GM21367 (cell line): Measurements from ENCODE around the gene GNB3.
"Not testable (repeated sequence)": the region's sequence is repeated elsewhere in the genome, so short reads cannot be mapped to it uniquely, and the experiment has no call there.

Source experiments
- ATAC-seq: cut with Tn5 transposase; IDR thresholded peaks from one replicate; pipeline ENCODE4 v1.9.1; 2021; ENCODE audit not compliant: unreplicated experiment

The GNB3 gene

GRCh38 chr12:6874015-6874368 is 33.3 kb downstream of the GNB3 start:
- not testable (repeated sequence) for ATAC-seq

GRCh38 chr12:6879824-6880223 is 39.1 kb downstream of the GNB3 start:
- not testable (repeated sequence) for ATAC-seq

GRCh38 chr12:6883252-6883651 is 42.5 kb downstream of the GNB3 start:
- no peak for ATAC-seq

- ATAC-seq: no peak
These were observed 43.0 kb downstream of the GNB3 start for GRCh38 chr12:6883683-6884082.

GRCh38 chr12:6884539-6884938 is 43.8 kb downstream of the GNB3 start:
- no peak for ATAC-seq

- not testable (repeated sequence) for ATAC-seq
These were observed 45.7 kb downstream of the GNB3 start for GRCh38 chr12:6886206-6886999.

GRCh38 chr12:6887460-6887859 is 46.7 kb downstream of the GNB3 start:
- ATAC-seq: no peak

- ATAC-seq: no peak
These were observed 47.6 kb downstream of the GNB3 start for GRCh38 chr12:6888360-6888759.

- ATAC-seq: not testable (repeated sequence)
These were observed 48.1 kb downstream of the GNB3 start for GRCh38 chr12:6888794-6889193.

GRCh38 chr12:6889775-6890573 is 49.2 kb downstream of the GNB3 start:
- not testable (repeated sequence) for ATAC-seq

- ATAC-seq: peak; percentile 88
These were observed 50.3 kb downstream of the GNB3 start for GRCh38 chr12:6890789-6891645.

- no peak for ATAC-seq
These were observed 50.9 kb downstream of the GNB3 start for GRCh38 chr12:6891646-6892001.

GRCh38 chr12:6892683-6893082 is 52.0 kb downstream of the GNB3 start:
- ATAC-seq: not testable (repeated sequence)

GRCh38 chr12:6894321-6894720 is 53.6 kb downstream of the GNB3 start:
- no peak for ATAC-seq
